H9 (cell line): ENCODE data around the gene DNTT. TPM values are rescaled to one million over a fixed set of nuclear protein-coding genes. Genes with fewer than 3 reads are reported as not detected.

Experiments
- DNase-seq: peaks from one replicate; pipeline ENCODE4 v3.0.0-alpha.2; 2017
- H2AFZ ChIP-seq: one replicate; pipeline ENCODE4 v1.6.1; 2013; ENCODE audit warnings: mild to moderate bottlenecking, low read length, control low read depth, moderate library complexity
- H2AK5ac ChIP-seq: 2 replicates; pipeline ENCODE4 v1.6.1; 2013; ENCODE audit warnings: low read length, control low read depth, mixed read lengths; ENCODE audit not compliant: insufficient read length
- H2BK120ac ChIP-seq: one replicate; pipeline ENCODE4 v1.6.1; 2013; ENCODE audit warnings: low read depth, mild to moderate bottlenecking, low read length, control low read depth, inconsistent platforms; ENCODE audit not compliant: poor library complexity, severe bottlenecking
- H2BK12ac ChIP-seq: 2 replicates; pipeline ENCODE4 v1.6.1; 2013; ENCODE audit warnings: low read length, control low read depth, mixed read lengths, low read depth; ENCODE audit not compliant: insufficient read length
- H2BK15ac ChIP-seq: 2 replicates; pipeline ENCODE4 v1.6.1; 2013; ENCODE audit warnings: low read depth, low read length, control low read depth
- H2BK20ac ChIP-seq: one replicate; pipeline ENCODE4 v1.6.1; 2013; ENCODE audit warnings: low read depth, mild to moderate bottlenecking, low read length, control low read depth, inconsistent platforms; ENCODE audit not compliant: poor library complexity, severe bottlenecking
- H2BK5ac ChIP-seq: 2 replicates; pipeline ENCODE4 v1.6.1; 2013; ENCODE audit warnings: low read length, control low read depth, mixed read lengths; ENCODE audit not compliant: insufficient read length
- H3K14ac ChIP-seq: 2 replicates; pipeline ENCODE4 v1.6.1; 2013; ENCODE audit warnings: low read length, control low read depth; ENCODE audit not compliant: insufficient read depth
- H3K18ac ChIP-seq: 2 replicates; pipeline ENCODE4 v1.6.1; 2013; ENCODE audit warnings: low read depth, mild to moderate bottlenecking, mixed read lengths, low read length, control low read depth; ENCODE audit not compliant: insufficient read length
- H3K23ac ChIP-seq: 2 replicates; pipeline ENCODE4 v1.6.1; 2013; ENCODE audit warnings: low read length, control low read depth, mixed read lengths, low read depth; ENCODE audit not compliant: insufficient read length
- H3K23me2 ChIP-seq: 2 replicates; pipeline ENCODE4 v1.6.1; 2013; ENCODE audit warnings: low read depth, mild to moderate bottlenecking, mixed read lengths, low read length, control low read depth; ENCODE audit not compliant: insufficient read length, poor library complexity, severe bottlenecking
- H3K27ac ChIP-seq: 2 replicates; pipeline ENCODE4 v1.5.1; 2013; ENCODE audit warnings: low read length, control low read depth, mixed read lengths, low read depth; ENCODE audit not compliant: insufficient read length
- H3K27me3 ChIP-seq: 2 replicates; pipeline ENCODE4 v1.6.1; 2013; ENCODE audit warnings: low read length, control low read depth, inconsistent platforms; ENCODE audit not compliant: insufficient read depth
- H3K4ac ChIP-seq: 2 replicates; pipeline ENCODE4 v1.6.1; 2013; ENCODE audit warnings: low read depth, mild to moderate bottlenecking, control low read depth, inconsistent platforms, low read length, moderate library complexity
- H3K4me1 ChIP-seq: 2 replicates; pipeline ENCODE4 v1.6.1; 2013; ENCODE audit warnings: low read length, control low read depth, inconsistent platforms; ENCODE audit not compliant: insufficient read depth
- H3K4me2 ChIP-seq: 2 replicates; pipeline ENCODE4 v1.6.1; 2013; ENCODE audit warnings: low read length, control low read depth, mixed read lengths; ENCODE audit not compliant: insufficient read length, insufficient read depth
- H3K56ac ChIP-seq: 2 replicates; pipeline ENCODE4 v1.6.1; 2013; ENCODE audit warnings: low read depth, mild to moderate bottlenecking, mixed read lengths, low read length, control low read depth; ENCODE audit not compliant: insufficient read length
- H3K79me1 ChIP-seq: 2 replicates; pipeline ENCODE4 v1.6.1; 2013; ENCODE audit warnings: low read depth, mild to moderate bottlenecking, moderate library complexity, low read length, control low read depth, inconsistent platforms; ENCODE audit not compliant: insufficient read depth, poor library complexity, severe bottlenecking
- H3K79me2 ChIP-seq: 2 replicates; pipeline ENCODE4 v1.6.1; 2013; ENCODE audit warnings: low read length, control low read depth, inconsistent platforms; ENCODE audit not compliant: insufficient read depth
- H3K9ac ChIP-seq: 2 replicates; pipeline ENCODE4 v1.6.1; 2013; ENCODE audit warnings: low read length, control low read depth, mixed read lengths; ENCODE audit not compliant: insufficient read length; ENCODE audit errors: extremely low read depth
- H3K9me3 ChIP-seq: one replicate; pipeline ENCODE4 v1.6.1; 2013; ENCODE audit warnings: low read depth, low read length, inconsistent platforms; ENCODE audit not compliant: control insufficient read depth
- H3T11ph ChIP-seq: one replicate; pipeline ENCODE4 v1.6.1; 2013; ENCODE audit warnings: mild to moderate bottlenecking, low read length, control low read depth, inconsistent platforms
- H4K20me1 ChIP-seq: one replicate; pipeline ENCODE4 v1.6.1; 2013; ENCODE audit not compliant: control insufficient read depth, insufficient read length, insufficient read depth
- H4K5ac ChIP-seq: 2 replicates; pipeline ENCODE4 v1.6.1; 2013; ENCODE audit warnings: low read depth, mild to moderate bottlenecking, mixed read lengths, low read length, control low read depth; ENCODE audit not compliant: insufficient read length
- H4K8ac ChIP-seq: replicated peaks from 2 replicates; pipeline ENCODE4 v1.6.1; 2013; ENCODE audit warnings: low read length, control low read depth, mixed read lengths, low read depth; ENCODE audit not compliant: insufficient read length
- H4K91ac ChIP-seq: 2 replicates; pipeline ENCODE4 v1.6.1; 2013; ENCODE audit warnings: low read depth, mild to moderate bottlenecking, moderate library complexity, mixed read lengths, low read length, control low read depth; ENCODE audit not compliant: insufficient read length
- H3K27ac Mint-ChIP-seq, 3 experiments: 2 replicates in 2 of 3; 3 replicates in 1 of 3; pipeline ENCODE4 v1.8.0; 2020 to 2021; ENCODE audit warnings: mixed read lengths in 3 of 3, mild to moderate bottlenecking in 1 of 3, moderate library complexity in 1 of 3
- H3K27me3 Mint-ChIP-seq: 2 replicates; pipeline ENCODE4 v1.8.0; 2021; ENCODE audit warnings: low read depth, mild to moderate bottlenecking, moderate library complexity, mixed read lengths
- H3K36me3 Mint-ChIP-seq, 3 experiments: 2 replicates in 2 of 3; 3 replicates in 1 of 3; pipeline ENCODE4 v1.8.0; 2020 to 2021; ENCODE audit warnings: low read depth in 3 of 3, mixed read lengths in 3 of 3; ENCODE audit not compliant: insufficient read depth in 1 of 3
- H3K4me1 Mint-ChIP-seq, 2 experiments: 2 replicates each; pipeline ENCODE4 v1.8.0; 2020; ENCODE audit warnings: mixed read lengths in 2 of 2
- H3K4me3 Mint-ChIP-seq, 2 experiments: 2 replicates in 1 of 2; 3 replicates in 1 of 2; pipeline ENCODE4 v1.8.0; 2020 to 2021; ENCODE audit warnings: mild to moderate bottlenecking in 2 of 2, mixed read lengths in 2 of 2, moderate library complexity in 1 of 2
- H3K9me3 Mint-ChIP-seq, 2 experiments: 2 replicates in 1 of 2; 3 replicates in 1 of 2; pipeline ENCODE4 v1.8.0; 2020; ENCODE audit warnings: mild to moderate bottlenecking in 2 of 2, mixed read lengths in 2 of 2, moderate library complexity in 1 of 2
- CTCF ChIP-seq: fragments of 200-600 bp; sonication (generic); conservative IDR thresholded peaks from 3 replicates; pipeline ENCODE4 v1.8.0; 2021; ENCODE audit warnings: antibody characterized with exemption, mild to moderate bottlenecking
- WGBS: extraction: QIAGEN DNeasy Blood & Tissue Kit; methylation state at CpG from one replicate; pipeline ENCODE4 v1.1.7; 2013; ENCODE audit warnings: missing lambda C conversion rate, low lambda C conversion rate, mixed read lengths; ENCODE audit not compliant: insufficient read length; ENCODE audit errors: extremely low coverage; 5-methylcytosine and 5-hydroxymethylcytosine counted together
- total RNA-seq: library from RNA; stranded (reverse); gene quantifications from 2 replicates; pipeline ENCODE4 v1.2.1, GENCODE V29; 2021

The DNTT gene
- total RNA-seq, 1 experiment from 2014 or later, result not detected

GRCh38 chr10:96337106-96337505 lies 32.9 kb downstream of the DNTT start:
- H3K36me3 Mint-ChIP-seq, result no peaks in the 10 kb centered on the region; a peak in 1 of 7 replicates
- no peak for DNase-seq
- H3K79me1 ChIP-seq, result no peaks in the 10 kb centered on the region
- H3T11ph ChIP-seq, result no peak overlapping the region
- peaks cover 0 to 2% of the 10 kb centered on the region in 2 experiments; a peak in 1 of 5 replicates for H3K9me3 Mint-ChIP-seq
- no peak overlapping the region for H3K4me2 ChIP-seq
- H3K4me1 Mint-ChIP-seq, result peaks cover 44 to 47% of the 10 kb centered on the region in 2 experiments
- no peak overlapping the region for H3K4me3 Mint-ChIP-seq
- no peak overlapping the region for H3K23ac ChIP-seq
- H3K79me2 ChIP-seq, result no peaks in the 10 kb centered on the region
- no peak overlapping the region for H4K91ac ChIP-seq
- H3K9me3 ChIP-seq, result no peaks in the 10 kb centered on the region
- H3K23me2 ChIP-seq, result no peaks in the 10 kb centered on the region
- H2BK12ac ChIP-seq, result no peak overlapping the region
- WGBS, result no CpG with 5 or more reads among the region's 2 CpGs
- H4K8ac ChIP-seq, result no peak overlapping the region
- no peak overlapping the region for H3K18ac ChIP-seq
- no peak overlapping the region for H2BK5ac ChIP-seq
- H2BK120ac ChIP-seq, result no peak overlapping the region
- peaks cover 4% of the 10 kb centered on the region; the same call in 1 of the 2 replicates for H3K4me1 ChIP-seq
- H2BK20ac ChIP-seq, result no peak overlapping the region
- H3K9ac ChIP-seq, result no peak overlapping the region
- H4K5ac ChIP-seq, result no peak overlapping the region
- H3K14ac ChIP-seq, result no peak overlapping the region
- H3K27me3 ChIP-seq, result no peaks in the 10 kb centered on the region
- peak overlapping the region in 1 of 3 experiments; percentile 59; a peak in 1 of 7 replicates for H3K27ac Mint-ChIP-seq
- no peaks in the 10 kb centered on the region for H4K20me1 ChIP-seq
- no peak overlapping the region for H2AFZ ChIP-seq
- H3K56ac ChIP-seq, result no peak overlapping the region
- no peak overlapping the region for H2BK15ac ChIP-seq
- no peak for TF ChIP-seq CTCF
- H3K4ac ChIP-seq, result no peak overlapping the region
- no peak overlapping the region for H3K27ac ChIP-seq
- H3K27me3 Mint-ChIP-seq, result peaks cover under 1% of the 10 kb centered on the region; the same call in 1 of the 2 replicates
- H2AK5ac ChIP-seq, result no peak overlapping the region
